ENCODE measurements around the gene BABAM1. TPM values are rescaled to one million over a fixed set of nuclear protein-coding genes. Genes with fewer than 3 reads are reported as not detected.

Gene BABAM1
- total RNA-seq, 4 donors from 2014 or later, result 54.6 to 66.8 (median 63.7) TPM

DNA sequence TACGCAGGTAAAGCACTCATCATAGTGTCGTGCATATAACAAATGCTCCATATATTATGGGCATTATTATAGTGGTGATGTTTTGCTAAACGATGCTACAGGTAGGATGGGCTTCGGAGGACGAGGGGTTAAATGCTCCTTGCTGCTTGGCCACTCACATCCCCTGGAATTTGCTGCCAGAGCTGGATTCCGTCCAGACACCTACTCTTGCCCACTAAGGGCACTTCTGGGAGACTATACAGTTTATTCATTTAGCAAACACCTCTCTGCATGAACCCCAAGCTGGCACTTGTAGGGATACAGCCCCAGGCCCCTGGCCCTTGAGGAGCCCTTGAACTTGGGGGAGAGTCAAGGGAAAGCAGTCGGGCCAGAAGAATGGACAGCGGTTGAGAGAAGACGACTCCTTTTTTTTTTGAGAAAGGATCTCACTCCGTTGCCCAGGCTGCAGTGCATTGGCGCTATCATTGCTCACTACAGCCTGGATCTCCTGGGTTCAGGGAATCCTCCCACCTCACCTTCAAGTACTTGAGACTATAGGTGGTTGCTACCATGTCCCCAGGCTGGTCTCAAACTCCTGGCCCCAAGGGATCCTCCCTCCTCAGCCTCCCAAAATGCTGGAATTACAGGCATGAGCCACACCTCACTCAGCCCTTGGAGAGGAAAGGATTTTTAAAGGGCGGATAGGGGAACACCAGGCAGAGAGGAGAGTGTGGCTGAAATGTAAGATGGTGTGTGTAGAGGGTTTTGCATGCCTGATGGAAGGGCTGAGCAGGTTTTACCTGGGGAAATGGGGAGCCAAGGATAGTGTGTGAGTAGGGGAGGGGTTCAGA lies 37.4 kb downstream of the BABAM1 start:
- H3K36me3 ChIP-seq, result no peaks in the 10 kb centered on the region
- no peaks in the 10 kb centered on the region for H3K27me3 ChIP-seq
- H3K4me3 ChIP-seq, result no peak overlapping the region
- H3K9me3 ChIP-seq, result no peaks in the 10 kb centered on the region
- peaks cover 56% of the 10 kb centered on the region for H3K4me1 ChIP-seq
- DNase-seq (ENCODE audit: low spot score in 2 of 2), result no peak
- 47% methylated on average over 9 of the region's 12 CpGs for WGBS
- peak overlapping the region; percentile 11 for H3K27ac ChIP-seq
- TF ChIP-seq, protein P1, sequence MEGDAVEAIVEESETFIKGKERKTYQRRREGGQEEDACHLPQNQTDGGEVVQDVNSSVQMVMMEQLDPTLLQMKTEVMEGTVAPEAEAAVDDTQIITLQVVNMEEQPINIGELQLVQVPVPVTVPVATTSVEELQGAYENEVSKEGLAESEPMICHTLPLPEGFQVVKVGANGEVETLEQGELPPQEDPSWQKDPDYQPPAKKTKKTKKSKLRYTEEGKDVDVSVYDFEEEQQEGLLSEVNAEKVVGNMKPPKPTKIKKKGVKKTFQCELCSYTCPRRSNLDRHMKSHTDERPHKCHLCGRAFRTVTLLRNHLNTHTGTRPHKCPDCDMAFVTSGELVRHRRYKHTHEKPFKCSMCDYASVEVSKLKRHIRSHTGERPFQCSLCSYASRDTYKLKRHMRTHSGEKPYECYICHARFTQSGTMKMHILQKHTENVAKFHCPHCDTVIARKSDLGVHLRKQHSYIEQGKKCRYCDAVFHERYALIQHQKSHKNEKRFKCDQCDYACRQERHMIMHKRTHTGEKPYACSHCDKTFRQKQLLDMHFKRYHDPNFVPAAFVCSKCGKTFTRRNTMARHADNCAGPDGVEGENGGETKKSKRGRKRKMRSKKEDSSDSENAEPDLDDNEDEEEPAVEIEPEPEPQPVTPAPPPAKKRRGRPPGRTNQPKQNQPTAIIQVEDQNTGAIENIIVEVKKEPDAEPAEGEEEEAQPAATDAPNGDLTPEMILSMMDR (IDR thresholded peaks at IDR 0.05), result no peak
- TF ChIP-seq POLR2A (IDR thresholded peaks at IDR 0.05), result no peak
- TF ChIP-seq EP300 (IDR thresholded peaks at IDR 0.05), result no peak
- TF ChIP-seq POLR2AphosphoS5 (IDR thresholded peaks at IDR 0.05), result no peak

DNA sequence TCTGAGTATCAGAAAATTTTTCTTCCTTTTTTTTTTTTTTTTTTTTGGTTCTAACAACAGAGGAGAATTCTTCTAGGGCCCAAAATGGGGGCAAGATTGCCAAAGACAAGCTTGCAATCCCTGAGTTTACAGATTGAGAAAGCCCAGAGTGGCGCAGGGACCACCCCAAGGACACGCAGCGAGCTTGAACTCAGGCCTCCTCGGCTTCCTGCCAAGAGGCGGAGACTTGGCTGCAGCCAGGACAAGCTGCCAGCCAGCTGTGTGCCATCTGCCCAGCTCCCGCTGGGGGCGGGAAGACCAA lies 37.9 kb downstream of the BABAM1 start:
- H3K36me3 ChIP-seq, result no peaks in the 10 kb centered on the region
- 0% methylated on average over 6 of the region's 7 CpGs for WGBS
- H3K9me3 ChIP-seq, result no peaks in the 10 kb centered on the region
- no peak for DNase-seq (ENCODE audit: low spot score in 2 of 2)
- H3K4me3 ChIP-seq, result peak overlapping the region; percentile 68
- peaks cover 60% of the 10 kb centered on the region for H3K4me1 ChIP-seq
- no peaks in the 10 kb centered on the region for H3K27me3 ChIP-seq
- peak overlapping the region; percentile 92 for H3K27ac ChIP-seq
- TF ChIP-seq EP300 (IDR thresholded peaks at IDR 0.05), result no peak
- peak in 2 of 3 donors; percentile 63 to 88 for TF ChIP-seq POLR2AphosphoS5 (IDR thresholded peaks at IDR 0.05)
- TF ChIP-seq, protein P1 (IDR thresholded peaks at IDR 0.05), result no peak

DNA sequence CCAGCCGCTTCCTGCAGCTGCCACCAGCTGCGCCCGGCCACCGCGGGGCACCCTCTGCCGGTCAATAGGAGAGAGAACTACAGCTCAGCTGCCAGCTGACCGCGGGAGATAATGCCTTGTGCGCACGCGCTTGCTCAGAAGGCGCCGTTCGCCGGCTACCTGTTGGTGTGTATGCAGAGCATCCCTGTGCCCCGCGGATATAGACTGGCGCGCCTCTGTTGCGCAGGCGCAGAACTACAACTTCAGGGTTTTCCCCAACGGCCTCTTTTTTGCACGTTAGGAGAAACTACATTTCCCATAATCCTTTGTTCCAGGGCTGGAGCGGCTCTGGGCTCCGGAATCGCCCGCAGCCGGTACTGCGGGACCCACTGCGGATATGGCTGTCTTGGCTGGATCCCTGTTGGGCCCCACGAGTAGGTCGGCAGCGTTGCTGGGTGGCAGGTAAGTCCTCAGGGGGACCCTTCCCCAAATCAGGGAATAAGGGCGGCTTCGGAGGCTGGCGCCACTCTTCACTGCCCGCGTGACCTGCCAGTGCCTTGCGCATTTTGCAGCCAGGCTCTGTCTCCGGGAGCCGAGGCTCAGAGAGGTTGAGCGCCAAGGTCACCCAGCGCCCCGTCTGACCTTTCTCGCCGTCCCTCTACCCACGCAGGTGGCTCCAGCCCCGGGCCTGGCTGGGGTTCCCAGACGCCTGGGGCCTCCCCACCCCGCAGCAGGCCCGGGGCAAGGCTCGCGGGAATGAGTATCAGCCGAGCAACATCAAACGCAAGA lies 38.5 kb downstream of the BABAM1 start, which contains the start of gene MRPL34:
Gene MRPL34 (plus strand): TSS at position 356 of the 768 bp plus-strand sequence. CDS start 21 bp downstream, at position 377.
- H3K4me1 ChIP-seq, result peaks cover 65% of the 10 kb centered on the region
- peak within 1 kb of the TSS; percentile 68 for H3K4me3 ChIP-seq
- peak within 1 kb of the TSS; percentile 92 for H3K27ac ChIP-seq
- 0% methylated on average over 44 of the region's 55 CpGs for WGBS
- TF ChIP-seq POLR2AphosphoS5 (IDR thresholded peaks at IDR 0.05) (peak in 2 of 3 donors; percentile 11 to 71), EP300 (IDR thresholded peaks at IDR 0.05) (no peak), POLR2A (IDR thresholded peaks at IDR 0.05) (peak in 1 of 2 donors; percentile 11)
- TF ChIP-seq, protein P1 (IDR thresholded peaks at IDR 0.05), result peak; percentile 71 to 79
- peak; percentile 97 to 98 for DNase-seq (ENCODE audit: low spot score in 2 of 2)
- no peaks in the 10 kb centered on the region for H3K9me3 ChIP-seq
- no peaks in the 10 kb centered on the region for H3K36me3 ChIP-seq
- no peaks in the 10 kb centered on the region for H3K27me3 ChIP-seq

DNA sequence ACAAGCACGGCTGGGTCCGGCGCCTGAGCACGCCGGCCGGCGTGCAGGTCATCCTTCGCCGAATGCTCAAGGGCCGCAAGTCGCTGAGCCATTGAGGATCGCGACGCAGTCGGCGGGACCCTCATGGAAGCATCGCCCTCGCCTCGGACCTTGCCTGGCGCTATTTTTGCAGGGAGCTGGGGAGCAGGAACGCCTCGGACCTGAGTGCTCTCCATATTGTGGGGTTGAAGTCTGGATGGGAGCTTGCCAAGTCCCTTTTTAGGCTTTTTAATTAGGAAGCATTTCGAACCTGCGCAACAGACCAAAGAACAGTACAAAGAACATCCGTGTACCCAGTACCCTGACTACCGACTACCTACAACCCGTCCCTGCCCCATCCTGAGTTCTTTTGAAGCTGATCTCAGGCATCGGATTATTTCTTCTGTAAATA lies 39.1 kb downstream of the BABAM1 start:
- TF ChIP-seq POLR2A (IDR thresholded peaks at IDR 0.05) (no peak), EP300 (IDR thresholded peaks at IDR 0.05) (no peak), POLR2AphosphoS5 (IDR thresholded peaks at IDR 0.05) (no peak)
- TF ChIP-seq, protein P1 (IDR thresholded peaks at IDR 0.05), result no peak
- Histone ChIP-seq H3K4me1 (peaks cover 71% of the 10 kb centered on the region), H3K4me3 (peak overlapping the region; percentile 68), H3K27me3 (no peaks in the 10 kb centered on the region), H3K9me3 (no peaks in the 10 kb centered on the region), H3K36me3 (no peaks in the 10 kb centered on the region), H3K27ac (peak overlapping the region; percentile 92)
- 6% methylated on average over 27 of the region's 28 CpGs for WGBS
- DNase-seq (ENCODE audit: low spot score in 2 of 2), result no peak

DNA sequence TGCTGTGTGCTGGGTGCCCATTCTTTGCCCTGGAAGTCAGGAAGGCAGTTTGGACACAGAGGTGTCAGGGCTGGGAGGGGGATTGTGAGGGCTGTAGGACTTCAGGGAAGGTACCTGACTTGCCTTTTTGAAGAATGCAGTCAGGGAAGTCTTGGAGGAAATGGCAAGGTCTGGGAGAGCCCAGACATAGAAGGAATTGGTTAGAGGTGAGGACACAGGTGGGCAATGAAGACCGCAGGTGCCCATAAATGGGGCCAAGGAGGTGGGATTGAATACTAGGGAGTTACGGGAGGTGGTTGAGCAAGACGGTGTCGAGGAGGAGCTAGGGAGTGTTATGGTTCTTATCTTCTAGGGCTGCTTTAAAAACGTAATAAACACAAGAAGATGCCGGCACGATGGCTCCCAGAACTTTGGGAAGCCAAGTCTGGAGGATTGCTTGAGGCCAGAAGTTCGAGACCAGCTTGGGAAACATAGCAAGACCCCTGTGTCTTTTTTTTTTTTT lies 40.7 kb downstream of the BABAM1 start:
- TF ChIP-seq POLR2AphosphoS5 (IDR thresholded peaks at IDR 0.05) (no peak), EP300 (IDR thresholded peaks at IDR 0.05) (no peak), POLR2A (IDR thresholded peaks at IDR 0.05) (no peak)
- TF ChIP-seq, protein P1 (IDR thresholded peaks at IDR 0.05), result no peak
- H3K4me1 ChIP-seq, result peaks cover 68% of the 10 kb centered on the region
- no peak overlapping the region for H3K27ac ChIP-seq
- H3K4me3 ChIP-seq, result no peak overlapping the region
- H3K27me3 ChIP-seq, result no peaks in the 10 kb centered on the region
- 87% methylated on average over 8 of the region's 8 CpGs for WGBS
- H3K9me3 ChIP-seq, result no peaks in the 10 kb centered on the region
- DNase-seq (ENCODE audit: low spot score in 2 of 2), result no peak
- peaks cover 3% of the 10 kb centered on the region for H3K36me3 ChIP-seq

All from suprapubic skin (tissue), 4 donors.